Right lung (tissue), 5 donors: ENCODE data around the gene UQCC3. TPM values are rescaled to one million over a fixed set of nuclear protein-coding genes. Genes with fewer than 3 reads are reported as not detected.
"Not testable (repeated sequence)": the region's sequence is repeated elsewhere in the genome, so short reads cannot be mapped to it uniquely, and the experiment has no call there.

Source experiments
- DNase-seq, 2 donors: peaks; one replicate each; pipeline ENCODE4 v3.0.0-alpha.2; 2013
- polyA plus RNA-seq, 5 donors: library from polyadenylated mRNA; unstranded; fragments of 120-200 nt; gene quantifications; one replicate each; pipeline versions ENCODE4 v1.2.1 to v1.2.3, GENCODE V29; 2013; ENCODE audit warnings: inconsistent platforms in 1 of 5, low replicate concordance in 1 of 5; ENCODE audit not compliant: insufficient read length in 5 of 5, insufficient read depth in 1 of 5

The UQCC3 gene
- polyA plus RNA-seq, 5 donors, result 5.0 to 10.8 (median 6.7) TPM

DNA sequence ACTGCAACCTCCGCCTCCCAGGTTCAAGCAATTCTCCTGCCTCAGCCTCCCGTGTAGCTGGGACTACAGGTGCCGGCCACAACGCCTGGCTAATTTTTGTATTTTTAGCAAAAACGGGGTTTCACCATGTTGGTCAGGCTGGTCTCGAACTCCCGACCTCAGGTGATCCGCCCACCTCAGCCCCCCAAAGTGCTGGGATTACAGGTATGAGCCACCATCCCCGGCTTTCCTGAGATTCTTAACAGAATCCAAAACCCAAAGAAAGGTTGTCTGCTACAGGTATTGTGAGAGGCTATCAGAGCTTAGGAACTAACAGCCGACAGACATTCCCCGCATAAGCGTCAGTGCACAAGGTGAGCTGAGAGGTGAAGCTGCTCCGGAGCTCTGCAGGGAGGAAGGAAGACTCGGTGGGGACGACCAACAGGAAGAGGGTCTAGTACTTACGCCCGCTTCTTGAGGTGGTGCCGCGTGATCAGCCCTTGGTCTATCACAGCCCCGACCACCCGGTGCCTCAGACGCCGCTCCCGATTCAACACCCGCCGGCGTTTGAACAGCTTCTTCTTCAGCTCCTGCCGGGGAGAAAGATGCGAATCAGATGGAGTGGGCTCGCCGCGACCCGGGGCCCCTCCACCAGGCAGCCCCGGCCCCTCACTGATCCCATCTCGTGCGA is 6.9 kb upstream of the UQCC3 start:
- no peak for DNase-seq

DNA sequence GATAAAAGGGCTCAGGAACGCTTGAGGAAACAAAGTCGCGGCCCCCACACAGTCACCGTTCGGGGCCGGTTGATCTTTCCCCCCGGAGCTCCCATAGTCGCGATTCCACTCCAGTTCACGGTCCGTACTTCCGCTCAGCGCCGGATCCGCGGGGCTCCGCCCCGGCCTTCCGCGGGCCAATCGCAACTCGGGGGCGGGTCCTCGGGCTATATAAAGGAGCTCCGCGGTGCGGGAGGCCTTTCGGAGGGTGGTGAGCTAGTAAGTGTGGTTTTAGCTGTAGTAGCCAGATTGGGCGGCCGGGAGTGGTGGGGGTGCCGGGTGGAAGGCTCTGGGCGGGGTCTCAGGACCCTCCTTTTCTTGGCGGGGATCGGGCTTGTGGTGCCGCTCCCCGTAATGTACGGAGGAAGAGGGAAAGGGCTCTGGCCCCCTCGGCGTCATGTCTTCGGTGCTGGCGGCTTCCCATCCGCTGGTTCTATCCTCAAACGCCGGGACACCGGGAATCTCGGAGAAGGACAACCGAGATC is 6.3 kb upstream of the UQCC3 start, which contains the start of the genes C11orf98 and CSKMT:
Gene C11orf98 (minus strand): TSS at position 136 of the 524 bp plus-strand sequence. CDS start 41 bp downstream, at position 95.
Gene CSKMT (plus strand): TSS at position 238 of the 524 bp plus-strand sequence. CDS start 568 bp downstream, outside the sequence.
- peak; percentile 95 for DNase-seq

- no peak for DNase-seq
These were observed 5.7 kb upstream of the UQCC3 start for GRCh38 chr11:62665599-62666258.

- DNase-seq, result no peak
These were observed 5.1 kb upstream of the UQCC3 start for GRCh38 chr11:62666259-62666926.

DNA sequence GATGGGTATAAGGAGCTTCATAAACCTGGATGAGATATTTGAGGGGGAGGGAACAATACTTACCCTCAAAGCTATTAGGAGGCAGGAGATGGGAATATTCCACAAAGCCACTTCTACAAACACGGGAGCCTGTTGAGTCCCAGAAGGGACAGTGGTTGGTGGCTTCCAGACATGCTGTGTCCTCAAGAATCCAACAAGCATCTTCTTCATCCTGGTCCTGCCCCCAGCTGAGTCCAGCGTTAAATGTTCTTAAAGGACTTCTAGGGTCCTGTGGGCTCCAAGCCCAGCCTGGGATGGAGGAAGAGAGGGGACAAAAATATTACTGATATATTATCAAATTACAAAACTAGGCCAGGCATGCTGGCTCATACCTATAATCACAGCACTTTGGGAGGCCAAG is 4.0 kb upstream of the UQCC3 start:
- no peak for DNase-seq

DNA sequence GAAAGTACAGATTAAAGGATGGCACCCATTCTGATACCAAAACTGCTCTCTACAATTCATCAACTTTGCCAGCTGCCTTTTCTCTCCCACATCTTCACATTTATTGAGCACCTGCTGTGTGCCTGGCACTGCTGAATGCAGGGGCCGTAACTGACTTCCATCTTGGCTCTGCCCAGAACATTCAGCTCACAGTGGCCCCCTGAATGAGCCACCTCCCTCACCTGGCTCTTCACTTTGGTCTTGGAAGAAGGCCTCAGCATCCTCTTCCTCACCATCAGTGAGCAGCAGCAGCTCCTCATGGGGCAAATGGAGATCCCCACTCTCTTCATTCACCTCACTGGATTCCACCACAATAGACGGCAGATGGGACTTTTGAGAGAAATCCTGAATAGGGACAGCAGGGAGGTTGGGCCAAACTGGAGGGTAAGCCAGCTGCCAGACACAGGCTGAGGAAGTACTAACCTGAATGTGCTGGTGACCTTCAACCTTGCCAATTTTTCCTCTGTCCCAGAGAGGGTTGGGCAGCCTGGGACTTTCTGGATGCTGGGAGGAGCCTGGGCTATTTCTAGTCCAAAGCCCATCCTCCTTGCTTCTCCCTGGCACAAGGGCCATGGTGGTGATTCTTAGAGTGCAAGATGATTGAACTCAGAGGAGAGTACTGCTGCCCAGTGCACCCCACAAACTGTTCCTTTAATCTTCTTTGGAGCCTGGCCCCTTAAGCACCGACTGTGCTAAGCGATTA is 1.9 kb upstream of the UQCC3 start:
- DNase-seq, result no peak

GRCh38 chr11:62671236-62671607 is 251 bp upstream of the UQCC3 start:
- DNase-seq, result no peak

- no peak for DNase-seq
These were observed 1.7 kb downstream of the UQCC3 start for GRCh38 chr11:62673196-62673525.

DNA sequence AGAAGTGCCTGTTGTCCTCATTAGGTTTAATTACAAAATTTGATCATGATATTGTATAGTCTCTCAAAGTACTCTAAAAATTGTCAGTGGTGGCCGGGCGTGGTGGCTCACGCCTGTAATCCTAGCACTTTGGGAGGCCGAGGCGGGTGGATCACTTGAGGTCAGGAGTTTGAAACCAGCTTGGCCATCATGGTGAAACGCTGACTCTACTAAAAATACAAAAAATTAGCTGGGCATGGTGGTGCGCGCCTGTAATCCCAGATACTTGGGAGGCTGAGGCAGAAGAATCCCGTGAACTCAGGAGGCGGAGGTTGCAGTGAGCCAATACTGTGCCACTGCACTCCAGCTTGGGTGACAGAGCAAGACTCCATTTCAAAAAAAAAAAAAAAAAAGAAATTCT is 3.9 kb downstream of the UQCC3 start:
- DNase-seq, result not testable (repeated sequence)

DNA sequence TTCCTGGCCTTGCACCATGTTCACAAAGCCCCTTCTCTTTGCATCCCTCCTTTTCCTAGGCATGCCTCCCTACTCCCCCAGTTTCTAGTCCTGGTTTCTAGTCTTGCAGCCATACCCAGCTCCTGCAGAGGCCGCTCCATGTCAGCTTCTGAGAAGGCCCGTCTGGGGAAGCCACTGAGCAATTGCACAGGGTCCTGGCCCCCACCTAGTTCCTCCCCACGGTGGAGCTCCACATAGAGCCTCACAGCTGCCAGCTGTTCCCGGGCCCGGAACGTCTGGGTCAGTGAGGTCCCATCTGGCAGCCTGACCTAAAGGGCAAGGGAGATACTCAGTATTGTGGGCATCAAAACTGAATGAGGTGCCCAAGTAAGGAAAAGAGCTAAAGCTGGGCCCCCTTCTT is 5.2 kb downstream of the UQCC3 start:
- no peak for DNase-seq

- DNase-seq, result no peak
These were observed 5.7 kb downstream of the UQCC3 start for GRCh38 chr11:62677156-62677555.

DNA sequence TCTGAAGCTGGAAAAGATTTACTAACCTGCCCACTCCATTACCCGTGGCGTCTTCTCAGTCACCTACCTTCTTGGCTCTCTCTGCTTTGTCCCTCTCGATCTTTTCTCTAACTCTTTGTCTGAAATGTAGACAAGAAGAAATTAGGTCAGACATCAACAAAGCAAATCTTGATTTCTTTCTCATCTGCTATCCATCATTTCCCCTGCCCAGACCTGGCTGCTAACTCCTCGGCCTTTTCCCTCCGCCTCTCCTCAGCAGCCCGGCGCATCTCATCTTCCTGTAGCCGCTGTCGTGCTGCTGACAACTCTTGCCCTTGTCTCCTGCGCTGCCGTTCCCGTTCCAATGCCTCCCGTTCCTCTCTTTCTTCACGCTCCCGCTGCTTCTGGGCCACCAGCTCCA is 6.2 kb downstream of the UQCC3 start:
- no peak for DNase-seq

- no peak for DNase-seq
These were observed 6.9 kb downstream of the UQCC3 start for GRCh38 chr11:62678433-62678769.

DNA sequence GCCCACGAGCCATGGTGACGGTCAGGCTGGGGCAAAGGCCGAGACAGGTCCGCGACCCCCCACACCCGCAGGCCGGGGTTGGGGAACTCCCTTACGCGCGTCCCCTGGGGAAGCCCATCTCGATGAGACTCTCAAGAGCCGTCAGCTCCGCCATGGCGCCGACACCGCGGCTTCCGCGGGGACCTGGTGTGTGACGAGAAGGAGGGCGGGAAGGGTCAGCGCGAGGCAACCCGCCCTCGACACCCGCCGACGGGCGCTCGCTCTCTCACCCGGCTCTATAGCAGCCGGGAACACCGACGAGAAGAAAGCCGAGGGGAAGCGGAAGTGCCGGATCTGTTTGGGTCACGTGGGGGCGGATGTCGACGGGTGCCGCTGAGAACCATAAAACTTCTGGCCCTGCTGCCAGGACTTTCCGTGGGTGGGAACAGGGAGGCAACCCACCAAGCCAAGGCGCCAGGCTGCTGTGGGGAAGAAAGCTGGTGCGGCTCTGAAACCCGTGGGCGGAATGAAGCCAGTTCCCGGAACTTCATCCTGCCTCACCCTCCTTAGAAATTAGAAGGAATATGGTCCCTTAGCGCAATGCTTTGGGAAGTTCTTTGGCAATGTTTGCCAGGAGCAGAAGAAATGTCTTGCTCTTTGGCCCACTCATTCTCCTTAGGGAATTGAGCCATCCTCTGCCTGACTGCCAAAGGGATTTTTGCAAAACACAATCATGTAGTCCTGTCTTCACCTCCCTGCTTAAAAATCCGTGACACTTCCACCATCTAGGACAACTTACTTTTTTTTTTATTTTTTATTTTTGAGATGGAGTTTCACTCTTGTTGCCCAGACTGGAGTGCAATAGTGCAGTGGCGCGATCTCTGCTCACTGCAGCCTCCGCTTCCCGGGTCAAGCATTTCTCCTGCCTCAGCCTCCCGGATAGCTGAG is 7.6 kb downstream of the UQCC3 start, which contains the start of gene UBXN1:
Gene UBXN1 (minus strand): TSS at position 304 of the 927 bp plus-strand sequence. CDS start 150 bp downstream, at position 154.
- DNase-seq, result peak; percentile 87 to 89

DNA sequence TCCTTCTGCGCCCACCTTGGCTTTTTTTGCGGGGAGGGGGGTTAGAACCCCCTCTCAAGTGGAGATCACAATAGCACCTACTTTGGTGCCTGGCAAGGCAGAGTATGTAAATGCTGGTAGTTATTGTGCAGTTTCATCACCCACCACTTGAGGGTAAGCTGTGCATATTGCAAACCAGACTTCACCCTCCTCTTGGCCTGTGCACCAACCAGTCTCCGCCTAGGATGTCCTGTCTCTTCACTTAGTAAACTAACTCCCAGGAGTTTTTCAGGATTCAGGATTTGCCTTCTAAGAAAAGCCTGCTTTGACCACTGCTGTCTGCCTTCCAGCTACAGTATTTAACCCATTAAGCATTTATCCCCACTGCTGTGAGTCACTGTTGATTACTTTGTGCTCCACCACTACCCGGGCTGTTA is 9.4 kb downstream of the UQCC3 start:
- DNase-seq, result no peak

DNA sequence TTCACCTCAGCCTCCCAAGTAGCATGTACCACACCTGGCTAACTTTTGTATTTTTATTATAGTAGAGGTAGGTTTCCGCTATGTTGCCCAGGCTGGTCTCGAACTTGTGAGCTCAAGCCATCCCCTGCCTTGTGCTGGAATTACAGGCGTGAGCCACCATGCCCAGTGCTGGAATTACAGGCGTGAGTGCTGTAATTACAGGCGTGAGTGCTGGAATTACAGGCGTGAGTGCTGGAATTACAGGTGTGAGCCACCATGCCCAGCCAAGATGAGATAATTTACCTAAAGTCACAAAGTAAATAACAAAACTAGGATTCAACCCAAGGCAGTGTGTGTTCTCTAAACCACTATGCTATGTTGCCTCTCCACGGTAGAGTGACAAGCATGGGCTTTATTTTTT is 11.0 kb downstream of the UQCC3 start:
- no peak for DNase-seq

DNA sequence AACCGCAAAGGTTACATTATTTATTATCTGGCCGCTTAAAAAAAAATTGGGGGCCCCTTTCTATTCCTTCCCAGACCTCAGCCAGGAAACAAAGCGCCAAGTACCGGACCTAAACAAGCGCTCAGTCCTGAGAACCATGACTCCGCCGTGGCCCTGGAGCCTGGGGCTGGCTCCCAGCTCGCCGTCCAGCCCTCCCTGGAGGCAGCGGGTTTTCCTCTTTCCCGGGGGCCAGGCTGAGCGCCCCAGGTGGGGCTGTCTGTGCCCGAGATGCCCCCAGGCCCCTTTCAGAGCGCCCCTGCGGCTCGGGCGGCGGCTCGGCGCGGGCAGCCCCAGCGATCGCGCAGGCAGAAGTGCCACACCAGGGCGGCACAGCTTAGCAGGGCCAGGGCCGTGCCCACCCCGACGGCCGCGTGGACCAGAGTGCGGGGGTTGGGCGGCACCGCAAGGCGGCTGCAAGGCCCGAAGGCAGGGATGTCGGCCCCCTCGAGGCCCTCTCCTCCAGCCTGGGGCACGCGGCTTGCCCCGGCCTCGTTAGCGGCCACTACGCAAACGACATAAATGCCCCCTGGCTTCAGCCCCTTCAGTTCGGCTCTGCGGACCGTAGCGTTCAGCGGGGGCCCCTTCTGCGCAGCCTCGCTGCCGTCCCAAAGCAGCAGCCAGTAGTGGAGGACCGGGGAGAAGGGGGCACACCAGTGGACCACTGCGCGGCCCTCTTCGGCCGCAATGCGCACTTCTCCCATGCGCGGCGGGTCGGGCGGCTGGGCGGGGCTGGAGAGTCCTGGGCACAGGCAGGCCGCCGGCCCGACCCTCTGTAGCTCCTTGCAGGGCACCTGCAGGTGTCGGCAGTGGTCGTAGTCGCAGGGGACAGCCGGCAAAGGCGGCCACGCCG is 16.3 kb downstream of the UQCC3 start:
- no peak for DNase-seq

GRCh38 chr11:62688491-62688890 is 17.0 kb downstream of the UQCC3 start:
- no peak for DNase-seq

GRCh38 chr11:62689421-62690183 is 18.1 kb downstream of the UQCC3 start, which contains the start of gene LRRN4CL:
Gene LRRN4CL, minus strand, starts transcription at chr11:62689530. Its CDS starts 1,022 bp downstream, at chr11:62688508.
- DNase-seq, result no peak
